ENCODE measurements around the gene ERCC8.

DNA sequence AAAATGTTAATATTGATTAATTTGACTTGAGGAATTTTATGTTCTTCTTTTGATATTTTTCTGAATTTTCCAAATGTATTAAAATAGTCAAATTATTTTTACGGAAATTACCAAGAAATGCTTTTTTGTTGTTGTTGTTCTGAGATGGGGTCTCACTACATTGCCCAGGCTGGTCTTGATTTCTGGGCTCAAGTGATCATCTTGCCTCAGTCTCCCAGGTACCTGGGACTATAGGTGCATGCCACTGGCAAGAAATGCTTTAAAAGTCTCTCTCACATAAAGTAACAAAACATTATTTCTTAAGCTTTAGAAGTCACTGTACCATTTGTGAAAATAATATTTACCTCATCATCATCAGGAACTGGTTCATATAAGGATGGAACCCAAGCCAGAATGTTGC is 57.8 kb downstream of the ERCC8 start:
- TF ChIP-seq, protein P1, sequence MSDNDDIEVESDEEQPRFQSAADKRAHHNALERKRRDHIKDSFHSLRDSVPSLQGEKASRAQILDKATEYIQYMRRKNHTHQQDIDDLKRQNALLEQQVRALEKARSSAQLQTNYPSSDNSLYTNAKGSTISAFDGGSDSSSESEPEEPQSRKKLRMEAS (IDR thresholded peaks at IDR 0.05): no peak
- TF ChIP-seq RFX5 (IDR thresholded peaks at IDR 0.05; ENCODE audit: borderline replicate concordance, low read depth, low read length): no peak
- TF ChIP-seq, protein P2, sequence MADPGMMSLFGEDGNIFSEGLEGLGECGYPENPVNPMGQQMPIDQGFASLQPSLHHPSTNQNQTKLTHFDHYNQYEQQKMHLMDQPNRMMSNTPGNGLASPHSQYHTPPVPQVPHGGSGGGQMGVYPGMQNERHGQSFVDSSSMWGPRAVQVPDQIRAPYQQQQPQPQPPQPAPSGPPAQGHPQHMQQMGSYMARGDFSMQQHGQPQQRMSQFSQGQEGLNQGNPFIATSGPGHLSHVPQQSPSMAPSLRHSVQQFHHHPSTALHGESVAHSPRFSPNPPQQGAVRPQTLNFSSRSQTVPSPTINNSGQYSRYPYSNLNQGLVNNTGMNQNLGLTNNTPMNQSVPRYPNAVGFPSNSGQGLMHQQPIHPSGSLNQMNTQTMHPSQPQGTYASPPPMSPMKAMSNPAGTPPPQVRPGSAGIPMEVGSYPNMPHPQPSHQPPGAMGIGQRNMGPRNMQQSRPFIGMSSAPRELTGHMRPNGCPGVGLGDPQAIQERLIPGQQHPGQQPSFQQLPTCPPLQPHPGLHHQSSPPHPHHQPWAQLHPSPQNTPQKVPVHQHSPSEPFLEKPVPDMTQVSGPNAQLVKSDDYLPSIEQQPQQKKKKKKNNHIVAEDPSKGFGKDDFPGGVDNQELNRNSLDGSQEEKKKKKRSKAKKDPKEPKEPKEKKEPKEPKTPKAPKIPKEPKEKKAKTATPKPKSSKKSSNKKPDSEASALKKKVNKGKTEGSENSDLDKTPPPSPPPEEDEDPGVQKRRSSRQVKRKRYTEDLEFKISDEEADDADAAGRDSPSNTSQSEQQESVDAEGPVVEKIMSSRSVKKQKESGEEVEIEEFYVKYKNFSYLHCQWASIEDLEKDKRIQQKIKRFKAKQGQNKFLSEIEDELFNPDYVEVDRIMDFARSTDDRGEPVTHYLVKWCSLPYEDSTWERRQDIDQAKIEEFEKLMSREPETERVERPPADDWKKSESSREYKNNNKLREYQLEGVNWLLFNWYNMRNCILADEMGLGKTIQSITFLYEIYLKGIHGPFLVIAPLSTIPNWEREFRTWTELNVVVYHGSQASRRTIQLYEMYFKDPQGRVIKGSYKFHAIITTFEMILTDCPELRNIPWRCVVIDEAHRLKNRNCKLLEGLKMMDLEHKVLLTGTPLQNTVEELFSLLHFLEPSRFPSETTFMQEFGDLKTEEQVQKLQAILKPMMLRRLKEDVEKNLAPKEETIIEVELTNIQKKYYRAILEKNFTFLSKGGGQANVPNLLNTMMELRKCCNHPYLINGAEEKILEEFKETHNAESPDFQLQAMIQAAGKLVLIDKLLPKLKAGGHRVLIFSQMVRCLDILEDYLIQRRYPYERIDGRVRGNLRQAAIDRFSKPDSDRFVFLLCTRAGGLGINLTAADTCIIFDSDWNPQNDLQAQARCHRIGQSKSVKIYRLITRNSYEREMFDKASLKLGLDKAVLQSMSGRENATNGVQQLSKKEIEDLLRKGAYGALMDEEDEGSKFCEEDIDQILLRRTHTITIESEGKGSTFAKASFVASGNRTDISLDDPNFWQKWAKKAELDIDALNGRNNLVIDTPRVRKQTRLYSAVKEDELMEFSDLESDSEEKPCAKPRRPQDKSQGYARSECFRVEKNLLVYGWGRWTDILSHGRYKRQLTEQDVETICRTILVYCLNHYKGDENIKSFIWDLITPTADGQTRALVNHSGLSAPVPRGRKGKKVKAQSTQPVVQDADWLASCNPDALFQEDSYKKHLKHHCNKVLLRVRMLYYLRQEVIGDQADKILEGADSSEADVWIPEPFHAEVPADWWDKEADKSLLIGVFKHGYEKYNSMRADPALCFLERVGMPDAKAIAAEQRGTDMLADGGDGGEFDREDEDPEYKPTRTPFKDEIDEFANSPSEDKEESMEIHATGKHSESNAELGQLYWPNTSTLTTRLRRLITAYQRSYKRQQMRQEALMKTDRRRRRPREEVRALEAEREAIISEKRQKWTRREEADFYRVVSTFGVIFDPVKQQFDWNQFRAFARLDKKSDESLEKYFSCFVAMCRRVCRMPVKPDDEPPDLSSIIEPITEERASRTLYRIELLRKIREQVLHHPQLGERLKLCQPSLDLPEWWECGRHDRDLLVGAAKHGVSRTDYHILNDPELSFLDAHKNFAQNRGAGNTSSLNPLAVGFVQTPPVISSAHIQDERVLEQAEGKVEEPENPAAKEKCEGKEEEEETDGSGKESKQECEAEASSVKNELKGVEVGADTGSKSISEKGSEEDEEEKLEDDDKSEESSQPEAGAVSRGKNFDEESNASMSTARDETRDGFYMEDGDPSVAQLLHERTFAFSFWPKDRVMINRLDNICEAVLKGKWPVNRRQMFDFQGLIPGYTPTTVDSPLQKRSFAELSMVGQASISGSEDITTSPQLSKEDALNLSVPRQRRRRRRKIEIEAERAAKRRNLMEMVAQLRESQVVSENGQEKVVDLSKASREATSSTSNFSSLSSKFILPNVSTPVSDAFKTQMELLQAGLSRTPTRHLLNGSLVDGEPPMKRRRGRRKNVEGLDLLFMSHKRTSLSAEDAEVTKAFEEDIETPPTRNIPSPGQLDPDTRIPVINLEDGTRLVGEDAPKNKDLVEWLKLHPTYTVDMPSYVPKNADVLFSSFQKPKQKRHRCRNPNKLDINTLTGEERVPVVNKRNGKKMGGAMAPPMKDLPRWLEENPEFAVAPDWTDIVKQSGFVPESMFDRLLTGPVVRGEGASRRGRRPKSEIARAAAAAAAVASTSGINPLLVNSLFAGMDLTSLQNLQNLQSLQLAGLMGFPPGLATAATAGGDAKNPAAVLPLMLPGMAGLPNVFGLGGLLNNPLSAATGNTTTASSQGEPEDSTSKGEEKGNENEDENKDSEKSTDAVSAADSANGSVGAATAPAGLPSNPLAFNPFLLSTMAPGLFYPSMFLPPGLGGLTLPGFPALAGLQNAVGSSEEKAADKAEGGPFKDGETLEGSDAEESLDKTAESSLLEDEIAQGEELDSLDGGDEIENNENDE (IDR thresholded peaks at IDR 0.05; ENCODE audit: insufficient replicate concordance, low read length): no peak
